ENCODE measurements around the gene UST.
"Not testable (repeated sequence)": the region's sequence is repeated elsewhere in the genome, so short reads cannot be mapped to it uniquely, and the experiment has no call there.

Gene UST

DNA sequence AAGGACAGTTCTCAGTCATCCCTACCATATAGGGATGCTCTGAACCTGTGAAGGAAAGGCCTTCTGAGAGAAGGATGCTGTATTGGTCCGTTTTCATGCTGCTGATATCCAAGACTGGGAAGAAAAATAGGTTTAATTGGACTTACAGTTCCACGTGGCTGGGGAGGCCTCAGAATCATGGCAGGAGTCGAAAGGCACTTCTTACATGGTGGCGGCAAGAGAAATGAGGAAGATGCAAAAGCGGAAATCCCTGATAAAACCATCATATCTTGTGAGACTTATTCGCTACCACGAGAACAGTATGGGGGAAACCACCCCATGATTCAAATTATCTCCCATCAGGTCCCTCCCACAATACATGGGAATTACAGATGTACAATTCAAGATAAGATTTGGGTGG lies 209.3 kb downstream of the UST start:
- not testable (repeated sequence) for DNase-seq

DNA sequence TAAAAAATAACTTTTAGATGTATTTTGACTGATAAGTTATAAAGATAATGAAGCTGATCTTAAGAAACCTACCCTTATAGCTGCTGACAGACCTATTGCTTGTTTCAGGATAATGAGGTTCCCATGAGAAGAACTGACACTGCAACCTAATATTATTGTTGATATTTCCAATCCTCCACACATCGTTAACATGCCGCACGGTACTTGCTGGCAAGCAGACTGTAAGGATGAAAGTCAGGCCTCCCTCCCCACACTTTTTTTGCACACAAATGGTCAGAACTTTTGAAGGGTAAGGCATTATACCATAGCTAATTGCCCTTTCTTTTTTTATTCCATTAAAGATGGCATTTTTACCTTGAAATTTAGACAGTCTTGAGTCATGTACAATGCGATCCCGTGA lies 210.9 kb downstream of the UST start:
- no peak for DNase-seq

DNA sequence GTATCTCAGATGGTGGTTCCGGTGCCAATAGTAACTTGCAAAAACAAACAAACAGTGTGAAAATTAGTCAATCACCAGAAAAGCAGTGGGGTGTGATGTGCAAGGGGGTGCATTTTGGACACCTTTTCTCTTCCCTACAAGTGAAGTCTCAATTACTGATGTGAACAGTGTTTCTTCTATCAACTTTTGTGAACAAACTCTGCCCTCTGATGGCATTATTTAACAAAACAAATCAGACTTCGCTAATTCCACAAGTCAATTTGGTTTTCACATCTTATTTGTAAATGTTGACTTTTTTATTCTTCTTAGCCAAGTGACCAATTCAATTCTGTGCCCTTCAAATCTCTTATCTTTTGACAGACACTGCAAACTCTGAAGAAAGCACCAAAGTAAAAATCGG lies 212.2 kb downstream of the UST start:
- DNase-seq = no peak

DNA sequence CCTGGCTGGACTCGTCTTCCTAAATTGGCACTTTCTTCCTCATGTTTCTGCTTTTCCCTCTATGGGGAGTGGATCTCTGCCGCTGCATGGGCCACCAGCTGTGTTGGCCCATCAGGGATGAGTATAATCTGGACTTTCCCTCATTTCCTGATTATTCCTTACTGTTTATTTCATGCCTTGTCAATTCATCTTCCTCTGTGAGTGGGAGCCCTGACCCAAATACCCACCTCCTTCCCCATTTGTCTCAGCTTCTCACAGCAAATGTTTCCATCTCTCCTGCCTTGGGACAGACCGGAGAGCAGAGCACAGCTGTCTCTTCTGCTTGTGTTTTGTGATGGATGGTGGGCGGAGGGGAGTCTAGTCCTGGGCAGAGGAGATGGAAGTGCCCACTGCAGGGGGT lies 212.7 kb downstream of the UST start:
- DNase-seq = no peak

DNA sequence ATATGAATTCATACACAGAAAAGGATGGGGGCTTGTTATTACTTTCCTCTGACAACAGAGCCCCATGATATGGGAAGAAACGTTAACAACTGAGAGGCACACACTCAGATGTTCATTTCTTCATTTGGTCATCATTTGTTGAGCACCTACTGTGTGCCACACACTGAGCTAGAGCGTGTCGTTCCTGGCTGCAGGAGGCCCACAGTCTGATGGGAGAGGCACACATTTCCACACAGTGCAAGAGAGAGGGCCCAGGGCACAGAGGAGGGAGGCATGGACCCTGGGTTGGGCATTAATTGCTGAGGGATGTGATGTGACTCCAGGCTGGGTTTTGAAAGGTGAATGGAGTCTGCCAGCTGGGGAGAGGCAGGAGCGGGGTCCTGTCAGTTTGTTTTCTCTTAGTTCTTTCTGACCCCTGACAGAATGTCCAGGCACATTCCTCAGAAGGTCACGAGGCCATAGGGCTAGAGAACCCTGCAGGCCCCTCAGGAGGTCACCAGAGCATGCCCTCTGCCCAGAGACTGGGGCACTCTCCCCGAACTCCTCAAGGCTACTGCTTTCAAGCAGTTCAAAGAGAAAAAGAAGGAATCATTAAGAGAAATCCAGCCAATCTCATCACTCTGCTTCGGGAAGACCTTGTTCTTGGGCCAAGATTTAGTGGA lies 216.2 kb downstream of the UST start:
- no peak for DNase-seq

DNA sequence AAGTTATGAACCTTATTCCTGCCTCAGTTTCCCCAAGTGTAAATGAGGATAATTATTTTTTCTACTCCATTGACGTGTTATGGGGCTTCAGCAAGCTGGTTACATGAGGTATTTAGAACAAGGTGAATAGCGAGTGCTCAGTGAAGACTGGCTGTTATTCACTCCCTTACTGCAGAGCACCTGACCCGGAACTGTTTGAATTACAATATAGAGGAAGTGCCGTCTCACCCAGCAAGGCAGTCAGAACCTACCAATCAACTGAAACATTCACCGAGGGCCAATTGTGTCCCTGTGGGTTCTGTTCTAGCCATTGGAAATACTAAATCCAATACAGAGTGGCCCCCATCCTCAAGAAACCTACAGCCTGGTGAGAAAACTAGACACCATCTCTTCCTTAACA lies 216.9 kb downstream of the UST start:
- DNase-seq = no peak

DNA sequence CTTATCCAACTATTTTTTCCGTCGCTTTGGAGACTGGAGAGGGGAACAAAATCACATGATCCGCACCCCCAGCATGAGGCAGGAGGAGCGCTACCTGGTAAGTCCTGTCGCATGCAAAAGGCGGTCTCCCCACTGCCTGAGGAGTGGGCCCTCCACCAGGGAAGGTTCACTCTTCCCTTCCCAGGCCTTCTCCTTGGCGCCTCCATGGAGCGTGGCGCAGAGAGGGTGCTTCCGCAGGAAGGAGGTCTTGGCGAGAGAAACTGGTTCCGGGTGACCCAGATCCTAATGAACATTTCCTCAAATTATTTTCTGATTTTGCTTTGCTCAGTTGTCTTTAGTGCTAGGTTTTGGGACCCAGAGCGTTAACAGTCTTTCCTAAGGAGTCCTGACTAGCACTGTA lies 217.6 kb downstream of the UST start:
- no peak for DNase-seq

DNA sequence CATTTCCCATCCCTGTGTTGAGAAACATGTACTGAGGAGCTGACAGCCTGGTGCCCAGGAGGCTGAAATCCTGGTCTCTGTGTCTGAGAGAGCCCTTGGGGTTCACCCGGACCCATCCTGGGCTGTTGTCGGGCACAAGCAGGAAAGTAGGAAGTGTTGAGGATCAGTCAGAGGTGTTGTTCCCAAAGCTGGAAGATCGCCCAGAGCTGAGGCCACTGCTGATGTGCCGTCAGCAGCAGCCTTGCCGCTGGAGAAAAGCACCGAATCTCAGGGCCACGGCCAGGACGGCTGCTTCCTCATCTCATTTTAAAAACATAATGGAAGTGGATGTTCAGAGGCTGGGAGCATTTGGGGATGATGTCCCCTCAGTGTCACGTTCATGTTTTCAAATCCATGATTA lies 218.5 kb downstream of the UST start:
- no peak for DNase-seq

DNA sequence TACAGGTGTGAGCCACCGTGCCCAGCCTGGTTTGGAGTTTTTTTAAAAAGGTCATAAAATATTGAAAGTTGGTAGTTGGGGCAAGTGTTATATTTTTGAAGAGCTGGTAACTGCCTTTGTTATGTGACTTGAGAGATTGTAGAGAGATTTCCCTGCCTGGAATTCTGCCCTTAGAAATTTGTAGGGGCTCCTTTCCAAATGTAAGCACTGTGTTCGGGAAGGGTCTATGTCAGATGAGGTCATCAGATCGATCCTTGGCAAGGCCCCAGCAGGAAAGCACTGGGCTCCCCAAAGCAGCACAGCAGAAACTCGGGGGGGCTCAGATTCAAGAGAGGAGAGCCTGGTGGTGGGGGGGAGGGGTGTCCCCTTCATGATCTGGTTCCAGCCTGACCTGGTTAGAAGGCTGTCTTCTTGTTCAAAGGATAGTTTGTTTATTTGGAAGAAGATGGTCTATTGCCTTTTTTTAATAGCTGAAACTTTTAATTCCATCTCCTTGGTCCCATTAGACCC lies 220.2 kb downstream of the UST start:
- no peak for DNase-seq

DNA sequence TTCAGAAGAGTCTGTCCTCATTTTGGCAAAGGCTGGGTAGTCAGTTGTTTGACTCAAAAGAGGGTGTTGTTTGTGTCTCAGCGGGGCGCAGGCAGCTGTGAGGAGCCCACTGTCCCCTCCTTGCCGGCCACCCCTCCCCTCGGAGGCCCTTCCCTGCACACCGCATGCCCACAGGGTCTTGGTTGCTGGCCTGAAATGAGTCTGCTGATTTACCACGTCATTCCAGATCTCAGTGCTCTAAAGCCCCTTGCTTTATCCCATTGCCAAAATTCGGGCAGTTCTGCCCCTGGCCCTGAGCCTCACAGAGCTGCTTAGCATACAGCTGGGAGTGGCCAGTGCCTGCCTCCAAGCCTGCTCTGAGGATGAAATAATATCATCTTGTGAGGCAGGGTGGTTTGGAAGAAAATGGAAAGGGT lies 220.7 kb downstream of the UST start:
- no peak for DNase-seq

DNA sequence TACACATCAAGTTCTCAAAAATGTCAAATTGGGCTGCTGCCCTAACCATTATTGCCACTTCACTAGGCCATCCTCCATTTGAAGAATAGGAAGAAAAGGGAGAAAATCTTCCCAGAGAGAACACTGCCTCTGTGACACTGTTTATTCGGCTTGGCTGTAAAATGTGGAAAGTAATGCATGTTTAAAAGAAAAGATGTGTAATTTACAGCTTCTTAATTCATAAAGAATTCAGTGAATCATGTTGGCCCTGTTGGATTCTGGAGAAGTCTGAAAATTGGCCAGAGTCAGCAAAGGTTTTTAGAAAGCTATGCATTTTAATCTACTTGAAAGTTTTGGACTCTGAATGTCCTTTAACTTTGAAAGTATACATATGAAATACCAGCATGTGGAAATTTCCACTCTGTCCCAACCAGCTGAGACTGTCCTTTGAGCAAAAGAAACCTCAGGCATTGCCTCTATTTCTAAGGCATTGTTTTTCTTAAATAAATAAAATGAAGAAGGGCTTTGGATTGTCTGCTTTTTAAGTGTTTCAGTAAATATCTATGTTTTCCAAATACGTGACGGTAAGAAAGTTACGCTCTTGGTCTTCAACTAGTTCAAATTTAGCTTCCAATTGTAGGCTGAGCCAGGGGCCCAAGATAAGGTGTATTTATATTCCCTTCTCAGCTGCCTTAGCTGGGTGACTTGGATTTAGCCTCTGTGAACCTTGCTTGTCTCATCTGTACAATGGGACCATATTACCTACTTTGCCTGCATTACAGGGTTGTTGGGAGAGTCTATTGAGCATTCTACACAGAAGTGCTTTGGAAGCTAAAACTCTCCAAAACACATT lies 222.2 kb downstream of the UST start:
- no peak for DNase-seq

DNA sequence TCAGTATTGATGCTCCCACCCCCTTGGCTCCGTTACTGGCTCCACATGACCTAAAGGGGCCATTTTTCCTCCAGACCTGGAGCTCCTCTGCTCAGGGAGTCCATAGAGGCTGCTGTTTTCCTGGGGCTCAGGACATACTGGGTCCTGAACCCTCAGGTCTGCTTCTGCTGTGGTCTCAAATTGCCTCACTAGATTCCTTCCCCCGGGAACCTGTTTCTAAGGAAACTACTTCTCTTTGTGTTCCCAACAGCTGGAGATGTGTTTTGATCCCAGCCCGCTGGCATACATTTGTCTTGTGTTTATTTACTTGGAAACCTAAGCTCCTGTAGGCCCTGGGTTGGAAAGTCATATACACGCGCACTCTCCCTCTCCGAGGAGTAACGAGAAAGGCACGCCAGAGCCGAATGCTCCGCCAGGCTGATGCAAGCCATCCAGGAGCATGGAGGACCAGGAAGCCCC lies 222.8 kb downstream of the UST start:
- no peak for DNase-seq

DNA sequence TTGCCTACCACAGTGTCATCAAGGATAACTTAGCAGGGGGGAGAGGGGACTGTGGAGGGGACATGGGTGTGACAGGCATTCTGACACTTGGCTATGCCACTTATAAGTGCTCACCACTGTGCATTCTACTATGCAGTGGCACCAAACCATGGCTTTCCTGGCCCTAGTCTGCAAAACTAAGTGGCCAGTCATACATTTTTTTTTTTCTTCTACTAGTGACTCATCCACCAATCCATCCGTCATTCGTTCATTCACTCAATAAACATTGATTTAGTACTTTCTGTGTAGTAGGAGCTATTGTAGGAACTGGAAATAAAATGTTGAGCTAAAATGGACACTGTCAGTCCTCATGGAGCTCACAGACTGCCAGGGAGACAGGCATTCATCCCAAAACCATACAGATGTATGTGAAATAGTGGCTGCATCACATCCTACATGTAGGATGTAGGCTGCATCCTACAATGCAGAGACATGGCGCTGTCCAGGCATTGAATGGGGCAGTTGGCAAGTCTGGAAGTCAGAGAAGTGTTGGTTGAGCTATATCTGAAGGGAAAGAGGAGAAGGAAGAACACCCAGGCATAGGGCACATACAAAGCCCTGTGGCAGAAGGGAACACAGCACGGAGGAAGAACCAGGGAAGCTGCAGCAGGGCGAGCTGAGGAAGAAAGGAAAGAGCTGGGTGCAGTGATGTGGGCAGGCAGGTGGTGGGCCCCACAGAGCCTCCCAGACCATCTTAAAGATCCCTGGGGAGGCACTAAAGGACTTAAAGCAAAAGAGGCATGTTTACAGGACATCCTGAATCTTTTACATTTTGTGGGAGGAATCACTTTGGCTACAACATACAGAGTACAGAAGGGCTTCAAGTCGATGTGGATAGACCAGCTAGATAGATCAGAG lies 224.4 kb downstream of the UST start:
- DNase-seq = no peak

DNA sequence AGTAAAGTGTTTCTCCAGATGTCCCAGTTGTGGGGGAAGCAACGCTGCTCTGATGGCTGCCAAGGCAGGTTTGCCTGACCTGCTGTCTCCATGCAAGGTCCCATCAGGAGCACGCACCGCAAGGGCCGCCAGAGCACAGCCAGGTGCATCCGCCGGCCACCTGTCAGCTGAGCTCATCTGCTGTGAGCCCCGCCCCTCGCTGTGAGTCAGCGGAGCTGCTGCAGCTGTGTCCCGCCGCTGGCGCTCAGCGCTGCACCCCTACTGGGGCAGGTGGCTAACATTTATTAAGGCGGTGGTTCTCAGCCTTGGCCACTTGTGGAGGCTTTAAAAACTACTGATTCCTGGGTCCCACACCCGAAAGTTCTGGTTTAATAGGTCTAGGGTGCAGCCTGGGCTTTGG lies 225.7 kb downstream of the UST start:
- DNase-seq = peak; percentile 52

DNA sequence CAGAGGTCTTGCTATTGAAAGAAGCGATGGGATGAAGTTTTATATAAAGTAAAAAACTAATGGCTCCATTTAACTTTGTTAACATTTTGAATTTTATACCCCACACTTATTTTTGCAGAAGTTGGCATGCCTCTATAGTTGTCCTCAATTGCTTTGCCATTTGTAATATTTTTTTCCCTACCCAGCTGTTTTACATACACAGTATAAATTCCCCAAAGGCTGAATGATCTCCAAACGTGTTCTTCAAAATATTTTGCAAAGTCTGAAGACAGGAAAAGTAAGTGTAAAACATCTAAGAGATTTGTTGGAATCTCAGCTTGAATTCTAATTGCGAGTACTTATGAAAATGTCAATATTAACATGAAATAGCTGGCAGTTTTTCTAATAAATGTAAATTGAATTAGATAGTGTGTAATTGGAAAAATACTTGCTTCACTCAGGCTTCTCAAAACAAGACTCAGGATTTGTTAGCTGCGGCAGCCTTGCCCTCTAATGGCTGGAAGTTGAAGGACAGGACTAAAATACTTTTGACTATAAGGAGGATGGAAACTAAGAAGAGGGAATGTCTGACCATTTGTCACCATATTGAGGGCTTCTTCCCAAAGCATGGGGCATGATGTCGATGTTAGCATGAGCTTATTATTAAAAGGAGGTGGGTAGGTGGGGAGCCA lies 226.8 kb downstream of the UST start:
- no peak for DNase-seq

DNA sequence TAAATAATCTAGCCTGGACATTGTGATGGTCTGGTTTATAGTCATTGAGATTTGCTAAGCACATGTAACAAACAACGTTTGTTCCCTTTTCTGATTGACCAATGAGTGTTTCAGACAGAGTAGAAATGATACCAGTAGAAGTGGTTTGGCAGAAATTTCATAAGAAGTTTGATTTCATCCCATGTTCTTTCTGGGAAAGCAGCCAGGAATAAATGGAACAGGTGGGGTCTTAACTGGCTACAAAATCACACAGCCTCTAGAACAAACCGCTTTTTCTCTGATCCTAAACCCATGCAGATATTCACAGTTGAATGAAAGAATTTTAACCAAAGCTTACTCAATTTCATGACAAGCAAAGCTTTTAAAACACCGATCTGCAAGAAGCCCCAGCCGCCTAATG lies 227.5 kb downstream of the UST start:
- no peak for DNase-seq

DNA sequence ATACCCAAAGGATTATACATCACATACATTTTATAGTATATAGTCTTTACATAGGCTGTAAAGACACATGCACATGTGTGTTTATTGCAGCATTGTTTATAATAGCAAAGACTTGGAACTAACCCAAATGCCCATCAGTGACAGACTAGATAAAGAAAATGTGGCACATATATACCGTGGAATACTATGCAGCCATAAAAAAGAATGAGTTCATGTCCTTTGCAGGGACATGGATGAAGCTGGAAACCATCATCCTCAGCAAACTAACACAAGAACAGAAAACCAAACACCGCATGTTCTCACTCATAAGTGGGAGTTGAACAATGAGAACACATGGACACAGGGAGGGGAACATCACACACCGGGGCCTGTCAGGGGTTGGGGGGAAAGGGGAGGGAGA lies 231.5 kb downstream of the UST start:
- not testable (repeated sequence) for DNase-seq

DNA sequence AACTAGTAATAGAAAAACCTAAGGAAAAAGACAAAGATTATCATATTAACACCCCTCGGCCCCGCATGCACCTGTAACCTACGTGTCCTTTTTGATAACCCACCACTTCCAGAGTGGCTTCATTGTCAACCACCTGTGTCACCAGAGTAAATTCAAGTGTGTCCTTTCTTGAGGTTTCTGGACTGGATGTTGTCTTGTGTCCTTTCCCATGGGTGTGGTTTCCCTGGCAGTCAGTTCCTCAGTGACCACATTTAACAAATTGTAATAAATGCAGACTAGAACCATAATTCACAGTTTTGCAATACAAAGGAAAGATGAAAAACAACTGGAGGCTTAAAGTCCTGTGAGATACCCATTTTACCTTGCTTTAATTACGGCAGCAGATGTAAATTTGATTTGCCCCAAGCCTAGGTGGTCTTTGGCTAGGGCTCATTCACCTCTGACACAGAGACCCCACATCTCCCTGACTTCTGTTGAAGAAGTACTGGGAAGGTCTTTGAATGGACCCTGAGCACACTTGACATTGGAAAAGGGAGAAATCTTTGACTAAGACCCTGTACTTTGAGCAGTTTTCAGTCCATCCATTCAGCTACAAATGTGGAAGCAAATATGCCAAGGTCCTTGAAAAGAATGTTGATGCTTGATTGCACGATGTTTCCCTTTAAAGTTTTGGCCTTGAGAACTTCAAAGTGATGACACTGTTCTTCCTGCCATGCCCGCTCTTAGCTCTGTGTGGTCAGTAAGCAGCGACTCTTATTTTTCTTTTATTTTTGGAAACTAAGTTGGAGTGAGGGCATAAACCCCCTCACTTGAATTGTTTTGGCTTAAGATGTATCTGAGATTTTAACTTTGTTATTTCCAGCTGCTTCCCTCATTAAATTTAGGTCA lies 232.4 kb downstream of the UST start:
- DNase-seq = no peak

DNA sequence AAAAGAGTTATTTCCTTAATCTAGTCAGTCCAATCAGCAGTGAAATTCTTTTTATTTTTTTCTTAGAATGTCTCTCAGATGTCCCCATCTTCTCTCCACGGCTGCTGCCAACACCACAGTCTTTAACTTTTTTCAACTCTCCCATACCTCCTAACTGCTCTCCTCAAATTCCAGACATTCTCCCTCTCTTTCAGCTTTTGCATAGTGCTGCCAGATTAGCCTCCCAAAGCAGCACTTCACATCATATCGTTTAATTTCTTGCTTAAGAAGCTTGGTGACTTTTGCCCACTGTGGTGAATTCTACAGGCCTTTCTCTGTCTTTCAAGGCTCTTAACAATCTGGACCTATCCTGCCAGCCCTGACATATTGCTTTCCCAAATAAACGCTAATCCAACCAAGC lies 233.4 kb downstream of the UST start:
- DNase-seq = no peak

DNA sequence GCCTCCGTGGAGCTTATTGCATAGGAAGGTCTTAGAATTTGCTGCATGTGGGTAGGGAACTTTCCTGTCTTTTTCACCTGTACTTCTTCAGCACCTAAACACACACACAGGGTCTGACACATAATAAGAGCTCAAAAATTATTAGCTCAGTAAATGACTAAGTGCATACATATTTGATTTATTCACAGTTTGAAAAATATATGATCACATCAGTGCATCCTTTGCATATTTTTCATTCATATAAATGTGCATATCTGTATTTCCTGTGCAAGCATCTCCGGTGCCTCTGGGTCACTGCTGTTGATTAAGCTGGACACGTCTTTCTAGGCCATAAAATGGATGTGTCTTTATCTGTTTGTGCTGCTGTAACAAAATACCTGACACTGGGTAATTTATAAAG lies 234.7 kb downstream of the UST start:
- DNase-seq = no peak

DNA sequence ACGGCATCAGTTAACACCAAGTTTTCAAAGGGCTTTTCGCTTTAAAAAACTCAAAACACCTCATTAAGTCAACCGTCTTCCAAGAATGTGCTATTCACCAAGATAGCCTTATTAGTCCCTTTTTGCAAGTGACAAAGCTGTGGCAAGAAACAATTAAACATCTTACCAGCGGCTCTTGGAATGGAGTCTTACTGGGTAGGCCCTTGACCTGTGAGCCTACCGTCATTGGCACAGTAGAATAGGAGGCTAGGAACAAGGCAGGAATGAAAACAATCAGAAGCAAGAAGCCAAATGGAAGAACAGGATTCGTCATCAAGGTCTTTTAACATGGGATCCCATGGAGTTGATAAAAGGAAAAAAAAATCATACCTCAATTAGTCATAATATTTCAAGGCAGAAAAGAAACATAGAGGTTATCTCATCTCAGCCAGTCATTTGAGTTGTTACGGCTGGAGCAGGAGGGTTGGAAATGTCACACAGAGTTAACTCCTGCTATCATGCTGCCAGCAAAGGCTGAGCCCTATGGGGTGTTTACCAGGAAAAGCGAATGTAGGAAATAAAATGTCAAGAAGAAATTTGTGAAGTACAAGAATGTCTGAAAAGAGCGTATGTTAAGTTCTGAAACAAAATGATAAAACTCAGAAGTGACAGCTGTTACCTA lies 236.4 kb downstream of the UST start:
- no peak for DNase-seq
